SIG-M5 (cell line): ENCODE measurements around the gene TPSAB1.
"Not testable (repeated sequence)": the region's sequence is repeated elsewhere in the genome, so short reads cannot be mapped to it uniquely, and the experiment has no call there.

ENCODE experiments used
- DNase-seq: peaks from one replicate; lab custom pipeline; 2025; lab: John Stamatoyannopoulos, UW

TPSAB1 gene

GRCh38 chr16:1265090-1265630 is 24.7 kb downstream of the TPSAB1 start:
- DNase-seq, result no peak

- DNase-seq, result no peak
These were observed 25.3 kb downstream of the TPSAB1 start for GRCh38 chr16:1265826-1266225.

- not testable (repeated sequence) for DNase-seq
These were observed 28.9 kb downstream of the TPSAB1 start for GRCh38 chr16:1269418-1269817.

- no peak for DNase-seq
These were observed 30.8 kb downstream of the TPSAB1 start for GRCh38 chr16:1271380-1271723.

GRCh38 chr16:1271724-1272413 is 31.4 kb downstream of the TPSAB1 start:
- not testable (repeated sequence) for DNase-seq

- no peak for DNase-seq
These were observed 32.1 kb downstream of the TPSAB1 start for GRCh38 chr16:1272453-1273198.

GRCh38 chr16:1273816-1274215 is 33.3 kb downstream of the TPSAB1 start:
- no peak for DNase-seq

- DNase-seq, result no peak
These were observed 34.3 kb downstream of the TPSAB1 start for GRCh38 chr16:1274767-1275166.

GRCh38 chr16:1275791-1276579 is 35.5 kb downstream of the TPSAB1 start:
- DNase-seq, result no peak

GRCh38 chr16:1276580-1276878 is 36.0 kb downstream of the TPSAB1 start:
- DNase-seq, result no peak

GRCh38 chr16:1277151-1277598 is 36.7 kb downstream of the TPSAB1 start:
- no peak for DNase-seq

- no peak for DNase-seq
These were observed 37.2 kb downstream of the TPSAB1 start for GRCh38 chr16:1277617-1278282.

GRCh38 chr16:1278477-1278876 is 38.0 kb downstream of the TPSAB1 start:
- DNase-seq, result no peak

GRCh38 chr16:1279081-1279944 is 38.8 kb downstream of the TPSAB1 start:
- DNase-seq, result no peak

- no peak for DNase-seq
These were observed 39.6 kb downstream of the TPSAB1 start for GRCh38 chr16:1279945-1280589.

- DNase-seq, result no peak
These were observed 40.3 kb downstream of the TPSAB1 start for GRCh38 chr16:1280783-1281182.

GRCh38 chr16:1281517-1281916 is 41.0 kb downstream of the TPSAB1 start:
- no peak for DNase-seq

GRCh38 chr16:1282324-1282973 is 41.9 kb downstream of the TPSAB1 start:
- no peak for DNase-seq

- DNase-seq, result no peak
These were observed 42.8 kb downstream of the TPSAB1 start for GRCh38 chr16:1283296-1283695.

GRCh38 chr16:1283996-1284616 is 43.6 kb downstream of the TPSAB1 start:
- no peak for DNase-seq
